H1 (cell line): Measurements from ENCODE around the gene SETDB2.

Experiments used
- CTBP2 ChIP-seq: IDR thresholded peaks from 2 replicates; pipeline ENCODE4 v1.7.0; 2011; ENCODE audit warnings: borderline replicate concordance, mild to moderate bottlenecking, moderate library complexity, mixed read lengths, low read length; ENCODE audit not compliant: insufficient read depth, insufficient read length
- HDAC2 ChIP-seq, 2 experiments: fragments of 300-600 bp in 1 of 2; sonication (generic) in 1 of 2; IDR thresholded peaks; 2 replicates each; pipeline ENCODE4 v1.6.1; 2011 to 2012; ENCODE audit warnings: low read depth in 2 of 2, low read length in 2 of 2, mild to moderate bottlenecking in 2 of 2, moderate library complexity in 2 of 2, borderline replicate concordance in 1 of 2, inconsistent platforms in 1 of 2
- JUND ChIP-seq: IDR thresholded peaks from 2 replicates; pipeline ENCODE4 v1.6.1; 2011; ENCODE audit warnings: mild to moderate bottlenecking, improper control_type of control experiment, low read length
- MAFK ChIP-seq: IDR thresholded peaks from 2 replicates; pipeline ENCODE4 v1.6.1; 2012; ENCODE audit warnings: low read depth, mild to moderate bottlenecking, improper control_type of control experiment, low read length
- NRF1 ChIP-seq: IDR thresholded peaks from 2 replicates; pipeline ENCODE4 v1.6.1; 2011; ENCODE audit warnings: mild to moderate bottlenecking, low read depth, low read length, improper control_type of control experiment
- POLR2A ChIP-seq, 2 experiments: IDR thresholded peaks; 1 replicate in 1 of 2; 2 replicates in 1 of 2; pipeline ENCODE4 v1.6.1; 2011; ENCODE audit warnings: low read depth in 2 of 2, low read length in 2 of 2, mild to moderate bottlenecking in 2 of 2; ENCODE audit errors: control extremely low read depth in 1 of 2
- POLR2AphosphoS5 ChIP-seq: IDR thresholded peaks from 2 replicates; pipeline ENCODE4 v1.6.1; 2011; ENCODE audit warnings: low read depth, low read length
- RNF2 ChIP-seq: fragments of 200-900, 300-1000 bp; sonication (generic); IDR thresholded peaks from 2 replicates; pipeline ENCODE4 v1.7.1; 2016; ENCODE audit warnings: borderline replicate concordance, low read depth, mild to moderate bottlenecking, antibody characterized with exemption, low read length; ENCODE audit not compliant: poor library complexity, severe bottlenecking; ENCODE audit errors: missing control alignments
- SAP30 ChIP-seq: fragments of 300-600 bp; sonication (generic); IDR thresholded peaks from 2 replicates; pipeline ENCODE4 v1.7.1; 2012; ENCODE audit warnings: low read length, moderate library complexity, mild to moderate bottlenecking, inconsistent platforms; ENCODE audit not compliant: insufficient read depth, insufficient replicate concordance
- TAF1 ChIP-seq: IDR thresholded peaks from 2 replicates; pipeline ENCODE4 v1.6.1; 2011; ENCODE audit warnings: mild to moderate bottlenecking, low read depth, low read length
- TAF7 ChIP-seq: optimal IDR thresholded peaks from 2 replicates; pipeline ENCODE3; 2011; ENCODE audit warnings: low read depth, mild to moderate bottlenecking, inconsistent platforms, low read length, moderate library complexity, borderline replicate concordance
- TCF12 ChIP-seq: IDR thresholded peaks from 2 replicates; pipeline ENCODE4 v1.6.1; 2011; ENCODE audit warnings: low read depth, mild to moderate bottlenecking, low read length
- TEAD4 ChIP-seq: IDR thresholded peaks from 2 replicates; pipeline ENCODE4 v1.6.1; 2012; ENCODE audit warnings: low read depth, low read length, inconsistent platforms, mixed read lengths
- TF ChIP-seq, protein P1 (sequence below), 3 experiments: IDR thresholded peaks; 1 replicate in 2 of 3; 2 replicates in 1 of 3; pipeline versions ENCODE4 v1.5.1 to v1.6.1; 2011; ENCODE audit warnings: low read length in 3 of 3, mild to moderate bottlenecking in 3 of 3, inconsistent platforms in 2 of 3, low read depth in 1 of 3, moderate library complexity in 1 of 3; ENCODE audit not compliant: insufficient read depth in 1 of 3; ENCODE audit errors: control extremely low read depth in 1 of 3

- no peak for TF ChIP-seq MAFK
- no peak for TF ChIP-seq TEAD4
- no peak for TF ChIP-seq TAF1
- no peak for TF ChIP-seq SAP30
- no peak for TF ChIP-seq RNF2
- no peak for TF ChIP-seq POLR2A (IDR thresholded peaks at IDR 0.05; ENCODE audit: control extremely low read depth in 1 of 2, low read depth in 2 of 2, low read length in 2 of 2)
- TF ChIP-seq TAF7: no peak
- TF ChIP-seq, protein P1, sequence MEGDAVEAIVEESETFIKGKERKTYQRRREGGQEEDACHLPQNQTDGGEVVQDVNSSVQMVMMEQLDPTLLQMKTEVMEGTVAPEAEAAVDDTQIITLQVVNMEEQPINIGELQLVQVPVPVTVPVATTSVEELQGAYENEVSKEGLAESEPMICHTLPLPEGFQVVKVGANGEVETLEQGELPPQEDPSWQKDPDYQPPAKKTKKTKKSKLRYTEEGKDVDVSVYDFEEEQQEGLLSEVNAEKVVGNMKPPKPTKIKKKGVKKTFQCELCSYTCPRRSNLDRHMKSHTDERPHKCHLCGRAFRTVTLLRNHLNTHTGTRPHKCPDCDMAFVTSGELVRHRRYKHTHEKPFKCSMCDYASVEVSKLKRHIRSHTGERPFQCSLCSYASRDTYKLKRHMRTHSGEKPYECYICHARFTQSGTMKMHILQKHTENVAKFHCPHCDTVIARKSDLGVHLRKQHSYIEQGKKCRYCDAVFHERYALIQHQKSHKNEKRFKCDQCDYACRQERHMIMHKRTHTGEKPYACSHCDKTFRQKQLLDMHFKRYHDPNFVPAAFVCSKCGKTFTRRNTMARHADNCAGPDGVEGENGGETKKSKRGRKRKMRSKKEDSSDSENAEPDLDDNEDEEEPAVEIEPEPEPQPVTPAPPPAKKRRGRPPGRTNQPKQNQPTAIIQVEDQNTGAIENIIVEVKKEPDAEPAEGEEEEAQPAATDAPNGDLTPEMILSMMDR (IDR thresholded peaks at IDR 0.05; ENCODE audit: control extremely low read depth in 1 of 3, insufficient read depth in 1 of 3, low read depth in 1 of 3, low read length in 3 of 3): no peak
- no peak for TF ChIP-seq CTBP2
- TF ChIP-seq NRF1: no peak
- no peak for TF ChIP-seq HDAC2 (IDR thresholded peaks at IDR 0.05; ENCODE audit: borderline replicate concordance in 1 of 2, low read depth in 2 of 2, low read length in 2 of 2)
- TF ChIP-seq POLR2AphosphoS5: no peak
- no peak for TF ChIP-seq TCF12
- TF ChIP-seq JUND: no peak
Measured at GRCh38 chr13:49435992-49436391, 8.1 kb upstream of the SETDB2 start.
